Measurements from ENCODE around the gene JMY. TPM values are rescaled to one million over a fixed set of nuclear protein-coding genes. Genes with fewer than 3 reads are reported as not detected.

JMY gene
- total RNA-seq, 1 donor from 2014 or later, result 16.5 TPM

DNA sequence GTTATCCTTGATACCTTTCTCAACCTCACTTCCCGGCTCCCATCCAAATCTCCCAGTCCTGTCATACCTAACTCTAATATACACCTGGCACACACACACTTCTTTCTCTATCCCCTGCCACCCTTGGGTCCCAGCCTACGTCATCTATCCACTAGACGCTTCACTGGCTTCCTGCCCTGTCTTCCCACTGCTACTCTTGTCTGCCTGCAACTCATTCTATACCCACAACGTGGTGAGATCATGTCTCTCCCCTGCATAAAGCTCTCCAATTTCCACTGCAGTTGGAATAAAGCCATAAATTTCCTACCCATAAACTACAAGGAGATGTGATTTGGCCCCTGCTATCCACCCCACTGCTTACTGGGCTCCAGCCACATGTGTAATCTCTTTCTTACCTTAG lies 93.5 kb downstream of the JMY start:
- Histone ChIP-seq H2AFZ (replicated peaks) (no peak overlapping the region), H3K4me2 (no peak overlapping the region), H4K20me1 (ENCODE audit: low read depth) (no peaks in the 10 kb centered on the region), H3K9ac (no peak overlapping the region), H3K9me3 (ENCODE audit: low read depth) (no peaks in the 10 kb centered on the region), H3K27me3 (no peaks in the 10 kb centered on the region), H3K27ac (no peak overlapping the region), H3K4me3 (no peak overlapping the region), H3K79me2 (ENCODE audit: low read depth) (no peaks in the 10 kb centered on the region), H3K36me3 (no peaks in the 10 kb centered on the region), H3K4me1 (no peaks in the 10 kb centered on the region), H3F3A (ENCODE audit: low read depth) (no peaks in the 10 kb centered on the region)
- H3K36me3 Mint-ChIP-seq, result no peaks in the 10 kb centered on the region
- H3K27me3 Mint-ChIP-seq (ENCODE audit: insufficient read depth, low read depth), result peaks cover 2% of the 10 kb centered on the region
- TF ChIP-seq, protein P1, sequence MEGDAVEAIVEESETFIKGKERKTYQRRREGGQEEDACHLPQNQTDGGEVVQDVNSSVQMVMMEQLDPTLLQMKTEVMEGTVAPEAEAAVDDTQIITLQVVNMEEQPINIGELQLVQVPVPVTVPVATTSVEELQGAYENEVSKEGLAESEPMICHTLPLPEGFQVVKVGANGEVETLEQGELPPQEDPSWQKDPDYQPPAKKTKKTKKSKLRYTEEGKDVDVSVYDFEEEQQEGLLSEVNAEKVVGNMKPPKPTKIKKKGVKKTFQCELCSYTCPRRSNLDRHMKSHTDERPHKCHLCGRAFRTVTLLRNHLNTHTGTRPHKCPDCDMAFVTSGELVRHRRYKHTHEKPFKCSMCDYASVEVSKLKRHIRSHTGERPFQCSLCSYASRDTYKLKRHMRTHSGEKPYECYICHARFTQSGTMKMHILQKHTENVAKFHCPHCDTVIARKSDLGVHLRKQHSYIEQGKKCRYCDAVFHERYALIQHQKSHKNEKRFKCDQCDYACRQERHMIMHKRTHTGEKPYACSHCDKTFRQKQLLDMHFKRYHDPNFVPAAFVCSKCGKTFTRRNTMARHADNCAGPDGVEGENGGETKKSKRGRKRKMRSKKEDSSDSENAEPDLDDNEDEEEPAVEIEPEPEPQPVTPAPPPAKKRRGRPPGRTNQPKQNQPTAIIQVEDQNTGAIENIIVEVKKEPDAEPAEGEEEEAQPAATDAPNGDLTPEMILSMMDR (IDR thresholded peaks at IDR 0.05), result no peak
- TF ChIP-seq EZH2phosphoT487 (IDR thresholded peaks at IDR 0.05), result no peak
- no peak for TF ChIP-seq EZH2 (IDR thresholded peaks at IDR 0.05)
- no peak overlapping the region for H3K27ac Mint-ChIP-seq
- no peak overlapping the region for H3K4me3 Mint-ChIP-seq
- DNase-seq (ENCODE audit: low spot score), result no peak
- no peaks in the 10 kb centered on the region for H3K9me3 Mint-ChIP-seq
- peaks cover 2% of the 10 kb centered on the region for H3K4me1 Mint-ChIP-seq

DNA sequence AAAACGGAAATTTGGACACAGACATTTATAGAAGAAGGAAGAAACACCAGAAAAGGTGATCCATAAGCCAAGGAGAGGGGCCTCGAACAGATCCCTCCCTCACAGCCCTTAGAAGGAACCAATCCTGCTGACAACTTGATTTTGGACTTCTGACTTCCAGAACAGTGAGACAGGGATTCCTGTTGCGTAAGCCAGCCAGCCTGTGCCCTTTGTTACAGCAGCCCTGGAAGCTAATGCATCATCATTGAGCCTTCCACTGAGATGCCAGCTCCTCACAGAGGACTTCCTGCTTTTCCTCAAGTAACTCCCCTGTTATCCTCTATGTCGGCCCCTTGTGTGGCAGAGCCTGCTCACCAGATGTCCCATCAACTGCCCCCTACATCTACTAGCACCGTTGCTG lies 94.1 kb downstream of the JMY start:
- H3K4me3 Mint-ChIP-seq, result no peak overlapping the region

DNA sequence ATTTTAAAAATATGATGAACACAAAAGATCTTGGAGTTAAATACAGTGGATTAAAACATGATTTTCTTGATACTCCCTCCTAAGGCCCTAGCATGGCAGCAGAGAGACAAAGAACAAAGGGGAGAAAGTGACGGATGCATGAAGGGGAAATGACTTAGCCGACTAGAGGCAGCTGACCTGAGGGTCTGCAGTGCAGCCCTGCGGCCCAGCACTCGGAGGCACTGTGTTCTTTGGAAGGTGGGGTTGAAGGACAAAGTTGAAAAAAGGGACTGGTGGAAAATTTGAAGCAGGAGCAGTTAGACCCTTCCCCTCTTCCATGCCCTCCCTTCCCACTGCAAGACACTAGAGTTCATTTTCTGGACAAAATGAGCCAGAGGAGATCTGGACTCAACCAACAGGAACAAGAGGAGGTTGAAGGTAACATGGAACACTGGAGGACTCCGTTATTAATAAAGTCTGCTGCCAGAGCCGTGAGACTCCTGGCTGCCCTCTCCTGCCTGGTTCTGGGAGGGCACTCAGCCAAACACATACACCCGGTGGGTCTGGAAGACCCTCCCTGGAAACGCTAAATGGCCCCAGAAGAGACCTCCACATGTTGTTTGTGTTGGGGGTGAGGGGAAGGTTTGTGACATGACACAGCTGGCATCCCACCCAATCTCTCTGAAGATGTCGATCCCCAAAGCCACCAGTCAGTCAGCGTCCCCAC lies 98.1 kb downstream of the JMY start:
- H2AFZ ChIP-seq (replicated peaks), result peak overlapping the region; percentile 36
- TF ChIP-seq, protein P1 (IDR thresholded peaks at IDR 0.05), result peak; percentile 18
- no peak for TF ChIP-seq EZH2phosphoT487 (IDR thresholded peaks at IDR 0.05)
- H3K4me3 ChIP-seq, result no peak overlapping the region
- H3K27ac ChIP-seq, result no peak overlapping the region
- H3K4me2 ChIP-seq, result no peak overlapping the region
- no peak overlapping the region for H3K9ac ChIP-seq
- no peaks in the 10 kb centered on the region for H3K27me3 ChIP-seq
- peaks cover 12% of the 10 kb centered on the region for H3K9me3 Mint-ChIP-seq
- DNase-seq (ENCODE audit: low spot score), result peak; percentile 7
- no peaks in the 10 kb centered on the region for H3K9me3 ChIP-seq (ENCODE audit: low read depth)
- no peaks in the 10 kb centered on the region for H3K4me1 ChIP-seq
- no peak overlapping the region for H3K4me3 Mint-ChIP-seq
- H3K27ac Mint-ChIP-seq, result no peak overlapping the region
- no peaks in the 10 kb centered on the region for H3K36me3 Mint-ChIP-seq
- H4K20me1 ChIP-seq (ENCODE audit: low read depth), result no peaks in the 10 kb centered on the region
- no peaks in the 10 kb centered on the region for H3K36me3 ChIP-seq
- H3K4me1 Mint-ChIP-seq, result peaks cover 2% of the 10 kb centered on the region
- H3K79me2 ChIP-seq (ENCODE audit: low read depth), result no peaks in the 10 kb centered on the region
- H3K27me3 Mint-ChIP-seq (ENCODE audit: insufficient read depth, low read depth), result peaks cover 4% of the 10 kb centered on the region
- no peaks in the 10 kb centered on the region for H3F3A ChIP-seq (ENCODE audit: low read depth)

More for the DNA sequence above, 94.1 kb downstream of the JMY start:
- Mint-ChIP-seq H3K36me3 (no peaks in the 10 kb centered on the region), H3K27me3 (ENCODE audit: insufficient read depth, low read depth) (peaks cover 4% of the 10 kb centered on the region), H3K9me3 (peaks cover 4% of the 10 kb centered on the region), H3K27ac (no peak overlapping the region), H3K4me1 (peaks cover 2% of the 10 kb centered on the region)
- Histone ChIP-seq H3K4me3 (no peak overlapping the region), H3K4me2 (no peak overlapping the region), H3K27ac (no peak overlapping the region), H3K79me2 (ENCODE audit: low read depth) (no peaks in the 10 kb centered on the region), H4K20me1 (ENCODE audit: low read depth) (no peaks in the 10 kb centered on the region), H3K9ac (no peak overlapping the region), H3F3A (ENCODE audit: low read depth) (no peaks in the 10 kb centered on the region), H3K9me3 (ENCODE audit: low read depth) (no peaks in the 10 kb centered on the region), H3K4me1 (no peaks in the 10 kb centered on the region), H2AFZ (replicated peaks) (no peak overlapping the region), H3K27me3 (no peaks in the 10 kb centered on the region), H3K36me3 (no peaks in the 10 kb centered on the region)
- TF ChIP-seq EZH2phosphoT487 (IDR thresholded peaks at IDR 0.05) (no peak), EZH2 (IDR thresholded peaks at IDR 0.05) (no peak)
- TF ChIP-seq, protein P1 (IDR thresholded peaks at IDR 0.05), result no peak
- no peak for DNase-seq (ENCODE audit: low spot score)
